ENCODE results near the gene RIT2.

Gene RIT2
- 0 to 0.07 (median 0) reads per million in 18 experiments for total RNA-seq

DNA sequence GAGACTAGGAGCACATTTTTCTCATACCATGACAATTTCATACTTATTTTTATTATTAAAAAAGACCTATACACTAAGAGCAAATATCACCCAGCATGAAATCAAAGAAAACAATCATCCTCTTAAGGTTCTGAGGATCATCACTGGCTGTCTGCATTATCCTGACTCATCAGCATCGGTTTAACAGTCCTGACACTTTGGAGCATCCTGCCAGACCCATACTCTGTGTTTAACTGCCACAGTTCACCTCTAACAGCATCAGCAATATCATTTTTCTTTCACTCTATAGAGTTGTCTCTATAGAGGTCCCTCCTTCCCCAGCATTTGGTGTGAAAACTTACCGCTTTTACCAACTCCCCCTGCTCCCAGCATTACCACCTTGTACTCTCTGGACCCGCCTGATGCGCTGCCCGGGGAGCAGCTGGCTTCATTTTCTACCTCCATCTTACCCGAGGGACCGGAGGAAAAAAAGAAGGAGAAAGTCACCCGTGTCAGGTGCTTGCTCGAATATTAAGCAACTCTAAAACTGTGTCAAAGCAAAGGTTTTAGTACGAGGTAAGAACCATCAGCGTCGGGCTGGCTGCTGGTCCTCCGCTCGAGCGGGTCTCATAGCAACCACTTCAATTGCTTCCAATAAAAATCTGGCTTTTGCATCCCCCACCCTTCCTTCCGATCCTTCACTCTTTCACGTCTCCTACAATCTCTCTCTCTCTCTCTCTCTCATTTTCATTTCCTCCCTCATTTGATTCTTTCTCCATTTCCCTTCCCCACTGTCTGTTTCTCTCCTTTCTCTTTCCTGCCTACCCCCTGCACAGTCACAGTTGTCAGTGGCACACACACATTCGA is at the start of gene RIT2:
Gene RIT2, minus strand, starts transcription at position 610 of the 846 bp plus-strand sequence.
- DNase-seq: no peak

DNA sequence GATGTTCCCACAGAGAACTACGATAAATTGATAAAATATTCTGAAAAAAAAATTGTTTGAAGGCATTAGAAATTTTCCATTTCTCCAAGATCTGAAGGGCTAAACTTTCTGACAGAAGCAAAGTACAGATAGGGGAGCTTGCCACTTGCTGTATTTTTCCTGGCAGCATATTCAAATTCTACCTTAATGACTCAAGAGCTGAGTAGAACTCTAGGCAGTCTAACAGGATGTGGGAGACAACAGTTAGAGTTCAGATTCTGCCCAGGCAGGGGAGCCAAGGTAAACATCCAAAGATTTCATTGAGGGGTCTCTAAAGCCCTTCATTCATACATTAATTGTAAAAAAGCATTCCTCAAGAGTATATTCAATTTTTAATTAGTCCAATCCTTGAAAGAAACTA is 46.0 kb upstream of the RIT2 start:
- DNase-seq: no peak

DNA sequence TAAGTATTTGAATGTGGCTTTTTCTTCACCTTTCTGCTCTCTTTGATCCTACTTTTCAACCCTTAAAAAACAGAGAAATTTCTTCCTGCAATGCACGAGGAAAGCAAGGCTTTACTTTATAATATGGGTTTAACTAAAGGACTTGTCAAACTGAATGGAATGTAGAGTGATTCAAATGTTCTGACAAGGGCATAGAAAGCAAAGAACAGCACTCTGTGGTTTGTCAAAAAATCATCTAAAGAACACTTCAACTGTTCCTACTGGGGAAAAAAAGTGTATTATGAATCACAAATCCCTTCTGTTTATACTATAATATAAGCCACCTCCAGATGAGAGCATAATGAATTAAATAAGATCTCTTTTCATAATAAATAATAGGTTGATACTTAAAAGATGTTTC is 45.0 kb upstream of the RIT2 start:
- no peak for DNase-seq

DNA sequence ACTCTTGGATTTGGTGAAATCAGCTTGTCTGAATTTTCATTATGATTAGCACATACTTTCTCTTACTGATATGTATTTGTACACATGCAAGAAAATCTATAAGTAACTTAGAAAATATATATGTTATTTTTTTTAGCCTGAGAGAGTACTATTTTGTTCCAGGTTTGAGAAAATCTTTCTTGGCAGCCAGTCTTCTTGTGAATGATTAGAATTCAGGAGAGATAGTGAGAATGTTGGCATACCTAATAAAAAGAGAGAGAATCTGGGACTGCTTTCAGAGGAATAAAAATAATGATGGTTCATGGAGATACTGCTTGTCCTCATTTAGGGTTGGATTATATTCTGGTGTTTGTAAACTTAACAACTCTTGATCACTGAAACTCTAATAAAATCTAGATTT is 44.4 kb upstream of the RIT2 start:
- no peak for DNase-seq

DNA sequence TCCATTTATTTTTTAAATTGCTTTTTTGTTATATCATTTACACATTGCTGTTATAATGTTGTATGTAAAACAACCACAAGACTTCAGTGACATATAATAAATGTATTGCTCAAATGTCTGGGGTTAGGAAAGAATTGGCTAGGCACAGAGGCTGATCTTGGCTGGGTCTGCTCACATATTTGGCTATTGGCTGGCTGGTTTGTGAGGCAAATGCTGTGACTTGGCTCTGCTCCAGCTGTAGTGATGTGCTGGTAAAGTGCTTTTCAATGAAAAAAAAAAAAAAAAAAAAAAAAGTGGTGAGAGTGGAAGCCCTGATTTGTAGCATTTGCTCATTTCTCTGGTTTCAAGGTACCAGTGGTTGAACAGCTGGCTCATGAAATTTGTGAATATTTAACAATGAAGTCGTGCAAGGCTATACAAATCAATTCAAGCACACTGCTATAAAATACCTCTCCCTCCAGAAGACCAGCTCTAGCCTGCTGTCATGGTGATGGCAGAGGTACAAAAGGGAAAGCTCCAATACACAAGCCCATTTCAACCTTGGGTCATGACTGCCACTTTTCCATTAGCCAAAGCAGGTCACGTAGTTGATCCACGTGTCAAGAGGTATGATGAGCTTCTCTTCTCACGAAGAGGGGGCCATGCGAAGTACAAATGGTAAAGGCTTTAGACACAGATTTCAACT is 43.7 kb upstream of the RIT2 start:
- DNase-seq: no peak

DNA sequence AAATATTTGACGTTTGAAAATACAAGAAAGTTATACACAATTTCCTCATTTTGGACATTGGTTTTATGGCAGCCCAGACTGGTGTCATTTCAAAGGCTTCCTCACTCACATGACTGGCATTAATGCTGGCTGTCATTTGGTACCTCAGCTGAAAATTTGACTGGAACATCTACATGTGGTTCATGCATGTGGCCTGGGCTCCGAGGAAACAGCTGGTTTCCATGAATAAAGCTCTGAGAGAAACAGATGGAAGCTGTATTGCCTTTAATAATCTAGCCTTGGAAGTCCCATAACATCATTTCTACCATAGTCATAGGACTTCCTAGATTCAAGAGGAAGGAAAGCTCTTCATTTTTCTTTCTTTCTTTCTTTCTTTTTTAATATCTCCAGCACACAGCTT is 42.9 kb upstream of the RIT2 start:
- DNase-seq: no peak

DNA sequence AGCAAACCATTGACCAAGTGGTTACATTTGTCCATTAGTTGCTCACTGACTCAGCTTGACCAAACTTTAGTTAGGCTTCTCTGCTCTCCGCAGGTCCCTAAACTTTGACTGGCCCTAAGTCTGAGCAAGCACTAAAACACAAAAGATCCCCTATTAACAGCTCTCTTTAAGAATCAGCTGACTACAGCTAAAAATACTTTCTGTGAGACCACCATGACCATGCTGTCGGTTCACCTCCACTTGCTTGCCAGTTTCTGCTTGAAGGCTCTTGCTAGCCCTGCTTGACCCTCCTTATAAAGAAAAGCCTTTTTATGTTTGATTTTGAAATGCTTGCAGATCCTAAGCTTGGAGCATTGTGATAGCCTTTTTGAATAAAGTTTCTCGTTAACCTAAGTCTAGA is 40.4 kb upstream of the RIT2 start:
- no peak for DNase-seq

DNA sequence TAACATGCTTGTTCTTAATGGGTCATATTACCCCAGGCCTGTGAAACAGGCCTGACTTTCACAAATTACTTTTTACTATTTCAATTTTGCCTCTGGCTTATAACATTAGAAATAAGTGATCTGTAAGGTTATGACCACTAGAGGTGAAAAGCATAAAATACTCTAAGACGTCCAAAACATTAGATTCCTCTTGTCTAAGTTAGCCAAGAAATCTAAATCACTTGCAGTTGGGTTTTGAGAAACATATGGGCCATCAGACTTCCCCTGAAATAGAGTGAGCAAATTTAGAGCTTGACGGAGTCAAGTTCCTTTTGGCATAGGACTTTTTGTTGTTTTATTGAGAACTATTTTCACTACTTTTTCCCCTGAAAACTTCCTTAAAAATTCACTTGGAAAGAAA is 32.7 kb upstream of the RIT2 start:
- DNase-seq: no peak

DNA sequence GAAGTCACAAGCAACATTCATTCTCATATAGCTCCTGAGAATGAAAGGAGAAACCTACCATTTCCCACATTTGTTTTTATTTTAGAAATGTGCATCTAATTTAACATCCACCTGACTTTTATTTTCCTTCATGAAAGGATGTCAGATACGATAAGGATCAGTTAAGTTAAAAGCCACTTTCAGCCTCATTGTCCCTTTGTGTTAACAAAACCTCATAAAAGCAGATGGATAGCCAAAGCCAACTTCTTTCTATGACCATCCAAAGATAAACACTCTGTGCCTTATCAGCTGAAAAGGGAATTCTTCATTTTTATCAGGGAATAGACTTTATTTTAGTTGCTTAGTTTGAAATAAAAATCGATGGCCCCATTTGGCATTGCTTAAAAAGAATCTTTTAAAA is 25.7 kb upstream of the RIT2 start:
- DNase-seq: no peak

DNA sequence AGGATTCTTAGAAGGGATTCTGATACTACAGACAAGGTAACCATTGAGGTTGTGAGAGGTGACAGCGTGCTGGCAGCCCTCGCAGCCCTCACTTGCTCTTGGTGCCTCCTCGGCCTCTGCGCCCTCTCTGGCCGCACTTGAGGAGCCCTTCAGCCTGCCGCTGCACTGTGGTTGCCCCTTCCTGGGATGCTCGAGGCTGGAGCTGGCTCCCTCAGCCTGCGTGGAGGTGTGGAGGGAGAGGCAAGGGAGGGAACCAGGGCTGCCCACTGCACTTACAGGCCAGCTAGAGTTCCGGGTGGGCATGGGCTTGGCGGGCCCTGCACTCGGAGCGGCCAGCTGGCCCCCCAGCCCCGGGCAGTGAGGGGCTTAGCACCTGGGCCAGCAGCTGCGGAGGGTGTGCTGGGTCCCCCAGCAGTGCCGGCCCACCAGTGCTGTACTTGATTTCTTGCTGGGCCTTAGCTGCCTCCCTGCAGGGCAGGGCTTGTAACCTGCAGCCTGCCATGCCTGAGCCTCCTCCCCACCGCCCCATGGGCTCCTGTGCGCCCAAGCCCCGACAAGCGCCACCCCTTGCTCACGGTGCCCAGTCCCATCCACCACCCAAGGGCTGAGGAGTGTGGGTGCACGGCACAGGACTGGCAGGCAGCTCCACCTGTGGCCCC is 23.9 kb upstream of the RIT2 start:
- DNase-seq: no peak

DNA sequence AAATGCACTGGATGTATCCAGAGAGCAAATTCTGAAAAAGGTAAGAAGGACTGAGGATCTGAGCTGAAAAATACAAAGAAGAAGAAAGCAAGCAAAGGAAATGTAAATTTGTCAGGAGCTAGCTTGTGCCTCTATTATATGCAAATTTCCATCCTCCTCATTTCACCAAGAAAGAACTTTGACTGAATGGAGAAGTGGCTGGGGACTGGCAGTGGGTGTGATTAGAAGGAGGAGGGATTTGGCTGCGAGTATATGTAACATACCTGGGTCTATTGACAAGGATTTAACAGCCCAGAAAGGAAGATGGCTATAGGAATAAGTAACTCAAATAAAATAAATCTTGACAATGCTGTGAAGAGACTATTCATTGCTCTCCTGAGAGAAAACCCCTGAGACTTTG is 19.4 kb upstream of the RIT2 start:
- DNase-seq: no peak

DNA sequence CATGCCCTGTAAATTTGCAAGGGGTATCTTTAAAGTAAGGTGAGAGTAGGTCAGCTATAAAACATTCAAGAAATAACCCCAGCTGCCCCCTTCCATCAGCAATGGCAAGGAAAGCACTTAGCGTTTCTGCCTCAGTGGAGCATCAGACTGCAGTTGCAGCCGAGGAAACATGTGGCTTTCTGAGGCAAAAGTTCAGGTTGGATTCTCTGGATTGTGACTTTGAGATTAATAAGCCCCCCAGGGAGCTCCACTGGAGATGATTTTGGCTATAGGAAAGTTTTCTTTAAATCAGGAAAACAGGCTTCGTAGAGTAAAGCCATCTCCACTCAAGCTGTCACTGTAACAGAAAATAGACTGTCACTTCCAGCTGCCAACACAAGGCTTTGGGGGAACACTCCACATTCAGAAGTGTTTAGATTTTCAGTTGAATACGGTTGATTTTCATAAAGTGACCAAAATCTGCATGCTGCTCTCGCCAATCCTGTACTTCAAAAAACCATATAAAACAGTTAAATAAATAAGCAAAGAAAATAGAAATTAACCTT is 15.3 kb upstream of the RIT2 start:
- DNase-seq: no peak

DNA sequence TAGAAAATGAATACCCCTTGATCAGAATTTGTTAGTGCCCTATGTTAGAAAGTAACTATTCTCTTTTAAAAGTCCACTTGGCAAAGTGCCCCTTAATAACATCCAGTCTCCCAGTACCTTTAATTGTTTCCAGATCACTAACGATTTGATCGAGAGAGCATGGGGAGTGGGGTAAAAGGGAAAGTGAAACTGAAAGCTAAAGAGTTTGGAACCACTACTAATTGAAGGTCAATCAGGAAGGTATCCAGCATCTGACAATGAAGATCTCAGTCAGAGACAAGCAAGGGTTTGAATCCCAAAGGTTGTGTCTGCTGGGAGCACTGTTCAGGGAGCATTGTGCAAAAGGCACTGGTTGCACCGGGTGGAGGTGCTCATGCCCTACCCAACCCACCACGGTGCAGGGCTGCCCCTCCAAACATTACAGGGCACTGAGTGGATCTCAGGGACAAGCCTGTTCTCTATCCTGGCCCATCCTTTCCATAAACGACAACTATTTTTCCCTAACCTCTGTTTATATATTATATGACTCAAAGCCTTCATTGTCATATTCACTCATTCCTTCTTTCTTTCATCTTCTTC is 14.6 kb upstream of the RIT2 start:
- no peak for DNase-seq

DNA sequence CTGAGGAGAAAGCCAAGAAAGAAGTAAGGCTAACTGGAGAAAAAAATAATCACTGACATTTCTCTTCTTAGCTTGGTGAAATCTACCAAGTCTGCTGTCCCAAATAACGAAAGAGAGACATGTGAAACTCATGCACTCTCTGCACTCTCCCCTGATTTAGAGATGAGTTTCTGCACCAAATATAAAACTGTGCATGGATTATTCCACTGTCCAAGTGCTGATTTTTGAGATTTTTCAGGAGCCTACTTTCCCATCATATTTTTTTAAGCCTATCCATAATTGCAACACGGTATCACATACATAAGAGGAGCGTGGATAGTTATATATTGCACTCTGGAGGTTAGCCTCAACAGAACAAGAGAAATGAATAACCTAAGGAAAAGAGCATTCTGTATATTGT is 10.0 kb upstream of the RIT2 start:
- DNase-seq: no peak

DNA sequence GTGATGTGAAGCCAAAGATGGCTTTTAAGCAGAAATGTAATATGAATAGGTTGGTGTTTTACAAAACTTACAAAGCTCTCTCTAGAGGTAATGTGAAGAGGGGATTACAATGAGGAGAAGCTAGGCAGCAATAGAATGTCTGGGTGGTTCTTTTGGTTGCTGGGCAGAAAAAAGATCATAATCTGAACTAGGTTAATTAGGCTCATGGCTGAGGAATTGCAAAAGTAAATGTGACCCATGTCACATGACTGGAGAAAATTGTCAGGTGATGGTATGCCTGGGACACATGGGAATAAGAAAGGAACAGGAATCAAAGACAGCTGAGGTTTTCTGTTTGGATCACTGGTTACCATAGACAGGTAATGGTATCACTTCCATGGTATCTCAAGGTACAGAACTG is 7.5 kb upstream of the RIT2 start:
- no peak for DNase-seq

DNA sequence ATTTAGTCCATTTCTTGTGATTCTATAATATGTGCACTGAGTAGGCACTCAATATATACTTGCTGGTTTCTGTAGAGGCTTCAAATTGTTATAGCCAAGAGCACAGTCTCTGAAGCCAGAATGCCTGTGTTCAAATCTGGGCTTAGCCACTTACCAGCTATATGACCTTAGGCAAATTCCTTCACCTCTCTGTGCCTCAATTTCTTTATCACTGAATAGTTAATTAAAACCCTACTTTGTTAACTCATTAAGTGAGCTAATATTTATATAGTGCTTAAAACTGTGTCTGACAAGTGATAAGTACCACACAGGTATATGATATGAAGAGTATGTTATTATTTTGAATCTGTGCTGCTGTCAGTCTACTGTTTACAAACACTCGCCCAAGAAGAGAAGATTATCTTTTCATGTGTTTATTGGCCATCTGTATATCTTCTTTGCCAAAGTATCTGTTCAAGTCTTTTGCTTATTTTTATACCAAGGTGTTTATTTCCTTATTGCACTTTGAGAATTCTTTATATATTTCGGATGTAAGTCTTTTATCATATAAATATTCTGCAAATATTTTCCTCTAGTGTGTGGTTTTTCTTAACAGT is 1.3 kb upstream of the RIT2 start:
- DNase-seq: no peak

DNA sequence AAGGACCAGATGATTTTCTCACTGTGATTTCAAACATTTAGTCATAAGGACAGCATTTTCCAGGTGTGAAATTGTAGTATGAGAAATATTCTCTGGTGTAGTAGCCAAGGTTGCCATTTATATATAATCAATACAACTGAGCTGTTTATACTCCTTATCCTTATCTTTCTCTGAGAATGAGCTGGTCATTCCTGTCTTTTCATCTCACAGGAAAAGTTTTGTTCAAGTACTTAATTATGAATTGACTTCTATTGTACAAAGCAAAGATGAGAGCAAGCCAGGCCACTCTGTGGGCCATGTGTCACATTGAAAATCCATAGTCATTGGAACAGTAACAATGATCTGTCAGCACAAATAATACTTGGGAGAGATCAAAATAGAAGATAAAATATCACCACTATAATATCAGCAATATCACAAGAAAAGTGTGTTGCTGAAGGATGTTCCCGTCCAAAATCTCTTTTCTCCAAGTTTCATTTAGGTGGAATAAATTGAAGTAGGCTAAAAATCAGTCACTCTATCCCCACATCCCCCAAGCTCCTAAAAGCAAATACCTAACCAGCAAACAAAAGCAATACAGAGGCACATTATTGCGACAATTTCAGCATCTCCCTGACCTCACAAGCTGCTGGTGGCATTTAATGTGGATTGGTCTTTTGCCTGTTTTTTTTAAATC is 2.1 kb downstream of the RIT2 start:
- no peak for DNase-seq

DNA sequence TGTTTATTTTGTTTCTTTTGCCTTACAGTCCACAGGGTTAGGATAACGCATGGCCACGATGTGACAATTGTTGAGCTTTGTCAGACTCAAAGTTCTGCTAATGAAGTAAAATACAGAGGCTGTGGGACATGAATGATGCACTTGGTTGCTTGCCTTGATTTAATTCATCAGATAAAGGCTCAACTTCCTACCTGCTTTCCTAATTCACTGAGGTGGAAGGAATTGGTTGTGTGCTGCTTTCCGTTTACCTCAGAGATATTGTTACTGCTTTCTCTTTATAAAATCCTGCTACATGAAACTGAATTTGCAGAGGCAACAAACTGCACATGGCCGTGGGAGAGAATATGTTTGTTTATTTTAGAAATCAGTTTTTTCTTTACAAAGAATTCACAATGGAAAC is 6.6 kb downstream of the RIT2 start:
- no peak for DNase-seq

DNA sequence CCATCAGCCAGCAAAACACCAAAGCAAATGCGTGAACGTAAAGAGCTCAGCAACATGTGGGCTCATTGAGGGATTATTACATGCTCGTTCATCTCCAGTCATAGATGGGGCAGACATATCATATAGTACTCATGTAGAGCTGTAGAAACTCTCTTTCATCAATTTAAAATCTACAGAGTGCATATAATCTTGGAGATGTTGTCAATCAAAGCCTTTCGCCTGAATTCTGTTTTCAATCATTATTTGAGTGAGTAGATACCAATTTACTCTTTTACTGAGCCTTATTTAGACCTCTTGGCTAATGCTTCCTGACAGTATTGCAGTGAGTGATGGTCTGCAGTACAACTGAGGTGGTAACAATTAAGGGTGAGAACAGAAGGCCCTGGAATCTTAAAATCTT is 7.0 kb downstream of the RIT2 start:
- no peak for DNase-seq

DNA sequence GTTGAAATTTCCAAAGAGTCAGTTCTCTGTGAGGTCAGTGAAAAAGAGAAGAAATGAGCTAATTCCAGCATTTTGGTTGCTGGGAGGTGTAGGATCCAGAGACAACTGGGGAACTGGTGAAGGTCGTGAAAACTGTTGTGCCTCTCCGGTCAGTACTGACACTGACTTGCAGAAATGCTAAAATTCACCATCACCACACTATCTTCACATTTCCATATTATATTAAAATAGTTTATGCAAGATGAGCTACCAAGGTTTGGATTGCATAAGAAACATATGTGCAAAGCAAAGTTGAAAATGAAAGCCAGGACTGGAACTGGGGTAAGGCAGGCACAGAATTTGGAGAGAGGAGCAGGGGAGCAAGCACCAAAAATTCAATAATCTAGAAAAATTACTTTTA is 21.8 kb downstream of the RIT2 start:
- DNase-seq: no peak

DNA sequence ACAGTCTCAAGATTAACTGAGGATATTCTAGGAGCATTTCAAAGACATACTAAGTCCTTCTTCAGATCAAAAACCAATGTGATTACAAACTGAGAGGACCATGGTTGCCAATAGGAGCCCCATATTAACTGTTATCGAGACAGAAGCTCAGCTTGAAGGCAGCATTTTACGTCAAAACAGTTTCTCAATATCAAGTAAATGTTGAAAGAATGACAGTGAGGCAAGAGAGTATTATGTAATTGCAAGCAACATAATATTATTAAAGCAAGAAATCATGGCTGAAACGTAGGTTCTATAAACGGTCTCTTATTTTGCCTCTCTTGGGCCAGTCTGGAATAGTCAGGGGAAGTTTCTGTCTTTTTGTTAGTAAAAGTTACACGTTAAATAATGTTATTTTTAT is 22.9 kb downstream of the RIT2 start:
- DNase-seq: no peak

DNA sequence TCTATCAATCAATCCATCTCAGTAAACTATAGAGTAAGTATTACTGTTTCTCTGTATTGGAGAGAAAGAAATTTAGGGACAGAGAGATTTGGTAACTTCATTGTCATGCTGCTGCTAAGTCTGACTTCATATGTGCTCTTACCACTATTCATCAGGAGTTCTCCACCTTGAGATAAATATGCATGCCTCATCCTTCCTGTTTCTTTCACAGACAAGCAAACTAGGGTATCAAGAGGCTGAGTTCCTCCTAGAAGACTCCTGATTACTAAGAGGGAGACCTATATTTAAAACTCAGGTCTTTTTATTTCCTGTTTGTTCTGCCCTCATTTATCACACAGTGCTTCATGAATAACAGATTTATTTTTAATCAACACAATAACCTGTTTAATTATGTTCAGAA is 34.1 kb downstream of the RIT2 start:
- DNase-seq: no peak
